GM19397 (cell line): ENCODE data around the gene CCDC9B.
A peak's percentile ranks its signal among the peaks of the same experiment; 100 is the strongest.

Experiments
- ATAC-seq: cut with Tn5 transposase; IDR thresholded peaks from one replicate; pipeline ENCODE4 v1.9.1; 2021; ENCODE audit warnings: mild to moderate bottlenecking, moderate library complexity; ENCODE audit not compliant: unreplicated experiment

Gene CCDC9B

DNA sequence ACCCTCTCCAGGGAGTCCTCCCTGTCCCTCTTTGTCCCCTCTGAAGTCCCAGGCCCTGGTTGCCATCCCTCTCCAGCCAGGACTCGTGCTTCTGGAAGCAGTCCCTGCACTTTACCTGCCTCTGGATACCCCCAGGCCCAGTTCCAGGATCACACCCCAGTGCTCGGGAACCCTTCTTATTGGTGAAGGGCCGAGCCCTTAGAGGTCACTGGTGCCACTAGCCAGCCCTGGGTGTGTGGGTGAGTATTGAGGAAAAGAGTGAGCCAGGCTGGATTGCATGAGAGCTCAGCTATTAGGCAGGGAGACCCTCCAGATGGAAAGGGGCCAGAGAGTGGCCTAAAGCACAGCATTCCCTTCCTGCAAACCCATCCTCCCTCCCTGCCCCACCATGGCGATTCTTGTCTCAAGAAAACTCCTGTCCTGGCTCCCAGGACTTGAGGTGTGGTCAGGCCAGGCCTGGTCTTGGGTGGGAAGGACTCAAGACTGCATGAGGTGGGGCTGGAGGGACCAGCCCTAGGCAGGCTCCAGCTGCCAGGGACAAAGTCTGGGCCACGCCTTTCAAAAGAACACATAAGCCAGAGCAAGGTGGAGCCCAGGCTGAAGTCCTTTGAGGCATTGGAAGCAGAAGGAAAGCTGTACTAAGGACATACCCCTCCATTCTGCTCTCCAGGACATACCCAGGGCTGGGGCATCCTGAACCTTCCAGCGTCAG is 5.3 kb upstream of the CCDC9B start:
- ATAC-seq, result no peak

GRCh38 chr15:40345225-40345866 is 4.6 kb upstream of the CCDC9B start:
- ATAC-seq, result no peak

- ATAC-seq, result no peak
Measured at GRCh38 chr15:40344631-40345120, 3.9 kb upstream of the CCDC9B start.

DNA sequence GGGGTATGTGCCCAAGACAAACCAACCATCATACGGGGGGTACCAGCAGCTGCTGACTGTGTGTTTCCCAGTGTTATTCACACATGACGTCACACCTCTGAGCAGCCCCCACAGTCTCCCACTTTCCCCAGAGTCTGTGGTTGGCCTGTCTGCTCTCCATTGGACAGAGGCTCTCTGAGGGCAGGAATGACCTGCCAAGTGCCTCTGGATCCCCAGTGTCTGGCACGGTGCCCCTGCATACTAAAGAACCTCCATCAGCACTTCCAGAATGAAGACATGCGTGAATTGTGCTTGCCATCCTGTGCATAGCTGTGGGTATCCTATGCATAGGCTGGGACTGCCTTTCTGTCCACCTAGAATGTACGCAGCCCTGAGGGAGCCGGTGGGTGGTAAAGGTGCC is 3.5 kb upstream of the CCDC9B start:
- no peak for ATAC-seq

DNA sequence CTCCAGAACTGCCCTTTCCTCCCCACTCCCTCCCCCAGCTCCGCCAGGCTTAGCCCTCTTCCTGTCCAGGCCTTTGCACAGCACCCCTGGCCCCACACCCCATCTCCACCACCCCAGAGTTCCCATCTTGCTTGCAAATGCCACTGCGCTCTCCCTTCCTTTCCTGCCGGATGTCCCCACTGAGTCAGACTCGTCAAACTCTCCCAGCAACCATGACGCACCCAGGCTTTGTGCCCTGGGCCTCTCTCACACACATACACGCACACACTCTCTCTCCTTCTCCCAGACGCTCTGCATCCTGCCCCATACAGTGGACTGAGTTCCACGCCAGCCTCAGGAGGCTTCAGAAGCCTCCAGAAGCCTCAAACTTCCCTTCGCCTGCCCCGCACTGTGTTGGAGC is 2.8 kb upstream of the CCDC9B start:
- no peak for ATAC-seq

DNA sequence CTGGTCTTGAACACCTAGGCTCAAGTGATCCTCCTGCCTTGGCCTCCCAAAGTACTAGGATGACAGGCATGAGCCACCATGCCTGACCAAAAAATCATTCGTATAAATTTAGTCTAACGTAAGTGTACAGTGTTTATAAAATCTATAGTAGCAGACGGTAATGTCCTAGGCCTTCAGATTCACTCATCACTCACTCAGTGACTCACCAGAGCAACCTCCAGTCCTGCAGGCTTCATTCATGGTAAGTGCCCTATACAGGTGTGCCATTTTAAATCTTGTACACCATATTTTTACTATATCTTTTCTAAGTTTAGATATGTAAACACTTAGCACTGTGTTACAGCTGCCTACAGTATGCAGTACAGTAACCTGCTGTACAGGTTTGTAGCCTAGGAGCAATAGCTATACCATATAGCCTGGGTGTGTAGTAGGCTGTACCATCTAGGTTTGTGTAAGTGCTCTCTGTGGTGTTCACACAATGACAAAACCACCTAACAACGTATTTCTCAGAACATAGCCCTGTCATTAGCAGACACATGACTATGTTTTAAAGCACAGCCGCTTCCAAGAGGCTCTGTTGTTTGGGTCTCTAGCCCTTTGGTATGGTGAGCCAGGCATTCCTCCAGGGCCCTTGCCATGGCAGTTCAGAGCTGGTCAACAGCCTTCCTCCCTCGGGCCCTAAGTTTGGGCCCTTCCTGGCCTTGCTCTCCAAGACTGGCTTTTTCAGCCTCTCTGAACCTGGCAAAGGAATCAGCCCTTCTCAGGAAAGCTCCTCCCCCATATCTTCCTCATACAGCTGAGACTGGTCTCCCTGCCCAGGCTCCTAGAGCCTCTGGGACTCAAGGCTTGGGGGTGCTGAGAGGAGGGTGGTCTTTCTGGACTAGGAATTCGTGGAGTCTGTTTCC is 1.9 kb upstream of the CCDC9B start:
- ATAC-seq, result no peak

DNA sequence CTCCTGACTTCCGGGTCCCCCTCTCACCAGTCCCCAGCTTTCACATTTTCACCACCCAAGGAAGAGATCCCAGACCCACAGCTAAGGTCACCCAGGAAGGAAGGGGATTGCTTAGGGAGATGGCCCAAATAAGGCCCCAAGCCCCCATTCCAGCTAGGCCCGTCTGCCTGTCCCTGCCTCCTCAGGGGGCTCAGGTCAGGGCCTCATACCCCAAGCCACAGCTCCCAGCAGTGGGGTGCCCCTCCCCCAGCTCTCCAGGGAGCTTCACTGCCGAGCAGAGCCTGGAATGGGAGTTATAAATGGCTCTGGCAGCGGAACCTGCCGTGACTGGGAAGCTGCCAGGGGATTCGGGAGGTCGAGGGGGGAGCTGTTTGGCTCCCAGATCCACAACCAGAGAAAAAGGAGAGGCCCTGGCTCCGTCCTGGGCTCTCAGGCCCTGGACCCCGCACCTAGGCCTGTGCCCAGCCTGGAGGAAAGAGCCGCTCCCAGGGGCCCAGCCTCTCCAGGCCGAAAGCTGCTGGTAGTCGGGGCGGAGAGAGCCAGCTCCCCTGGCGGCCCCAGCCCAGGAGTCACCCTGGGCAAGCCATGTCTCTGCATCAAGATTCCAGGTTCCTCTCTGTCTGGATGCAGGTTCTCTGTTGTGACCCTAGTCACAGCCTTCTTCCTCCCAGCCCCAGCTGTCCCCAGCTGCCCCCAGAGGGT is 550 bp downstream of the CCDC9B start:
- no peak for ATAC-seq

DNA sequence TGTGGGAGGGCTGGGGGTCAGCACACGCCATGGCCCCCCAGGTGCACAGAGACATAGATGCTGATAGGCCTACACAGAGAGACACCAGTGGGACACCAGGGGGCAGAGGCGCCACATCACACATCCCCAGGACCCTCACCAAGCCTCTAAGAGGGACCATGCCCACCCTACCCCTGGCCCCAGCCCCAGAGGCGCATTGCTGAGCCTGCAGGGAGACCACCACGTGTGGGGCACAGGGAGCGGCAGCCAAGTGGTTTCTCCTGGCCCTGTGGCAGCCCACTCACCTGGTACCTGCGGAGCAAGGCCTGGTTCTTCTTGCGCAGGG is 1.2 kb downstream of the CCDC9B start:
- no peak for ATAC-seq

GRCh38 chr15:40338921-40339620 is 1.7 kb downstream of the CCDC9B start:
- ATAC-seq, result no peak

DNA sequence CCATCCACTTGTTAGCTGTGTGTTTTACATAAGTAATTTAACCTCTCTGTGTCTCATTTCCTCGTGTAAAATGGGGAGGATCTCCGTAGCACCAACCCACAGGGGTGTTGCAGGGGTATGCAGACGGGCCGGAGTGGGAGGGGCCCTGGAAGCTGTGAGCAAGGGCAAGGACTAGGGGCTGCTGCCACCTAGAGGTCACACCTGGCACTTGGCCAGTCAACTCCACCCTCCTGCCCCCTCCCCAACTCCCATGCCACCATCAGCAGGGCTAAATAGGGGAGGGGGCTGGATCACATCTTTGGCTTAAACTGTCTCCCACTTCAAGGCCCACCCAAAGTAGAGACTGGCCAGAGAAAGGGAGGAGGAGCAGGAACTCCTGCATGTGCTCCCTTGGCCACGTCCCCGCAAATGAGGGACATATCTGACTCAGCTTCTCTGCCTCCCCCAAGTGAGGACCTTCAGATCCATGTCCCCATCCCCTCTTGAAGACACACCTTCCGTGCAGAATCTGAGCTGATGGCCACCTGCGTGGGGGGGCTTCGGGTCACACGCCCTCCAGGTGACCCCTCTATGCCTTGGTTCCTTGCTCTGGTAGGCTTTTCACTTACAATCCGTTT is 2.6 kb downstream of the CCDC9B start:
- peak; percentile 58 for ATAC-seq

DNA sequence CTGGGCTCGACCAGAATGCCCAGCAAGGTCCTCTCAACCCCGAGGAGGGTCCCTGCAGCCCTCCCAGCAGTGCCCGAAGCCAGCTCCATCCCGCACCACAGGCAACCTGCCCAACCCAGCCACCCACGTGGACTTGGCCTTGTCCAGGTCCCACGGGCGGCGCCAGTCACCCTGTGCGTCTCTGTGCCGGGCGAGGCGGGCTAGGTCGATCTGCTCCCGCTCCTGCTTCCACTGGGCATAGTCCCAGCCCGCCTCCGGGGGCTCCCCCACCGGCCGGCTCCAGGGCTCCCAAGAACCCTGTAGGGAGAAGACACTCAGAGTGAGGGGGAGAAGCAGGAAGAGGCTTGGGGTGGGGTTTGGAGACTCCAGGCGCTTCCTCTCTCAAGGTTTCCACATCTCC is 3.1 kb downstream of the CCDC9B start:
- ATAC-seq, result no peak

- no peak for ATAC-seq
Measured at GRCh38 chr15:40336744-40337122, 4.0 kb downstream of the CCDC9B start.

DNA sequence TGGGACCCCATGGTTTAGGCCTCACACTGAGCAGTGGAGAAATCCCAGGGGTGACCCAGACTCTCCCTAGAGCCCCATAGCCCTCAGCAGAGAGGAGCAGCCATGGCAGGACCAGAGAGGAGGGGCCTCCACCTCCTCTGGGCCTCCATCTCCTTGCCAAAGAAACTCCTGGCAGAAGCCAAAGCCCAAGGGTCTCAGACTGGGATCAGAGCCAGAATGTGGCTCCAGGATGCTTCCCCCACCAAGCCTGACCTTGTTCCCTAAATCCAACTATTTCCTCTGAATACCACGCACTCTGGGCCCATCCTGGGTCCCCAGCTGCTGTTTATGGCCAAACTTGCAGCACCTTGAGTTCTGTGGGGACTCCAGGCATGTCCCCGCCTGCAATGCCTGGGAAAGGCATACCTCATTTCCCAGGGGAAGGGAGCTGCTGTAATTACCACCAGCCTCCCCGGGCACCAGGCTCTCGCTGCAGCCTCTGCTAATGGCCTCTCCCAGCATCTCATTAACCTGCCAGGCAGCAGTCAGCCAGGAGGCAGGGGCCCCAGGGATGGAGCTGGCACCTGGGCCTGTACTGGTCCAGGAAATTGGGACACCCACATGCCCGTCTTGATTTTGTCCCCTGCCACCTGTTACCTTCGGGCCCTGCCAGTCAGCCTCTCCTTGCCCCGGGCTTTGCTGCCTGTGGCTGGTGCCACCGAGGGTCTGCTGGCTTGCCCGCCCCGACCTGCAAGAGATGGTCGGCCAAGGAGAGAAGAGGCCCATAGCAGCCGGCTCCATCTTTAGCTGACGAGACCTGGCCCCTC is 4.6 kb downstream of the CCDC9B start:
- ATAC-seq, result no peak

GRCh38 chr15:40334941-40335795 is 5.6 kb downstream of the CCDC9B start:
- no peak for ATAC-seq

GRCh38 chr15:40334541-40334940 is 6.2 kb downstream of the CCDC9B start:
- ATAC-seq, result no peak

DNA sequence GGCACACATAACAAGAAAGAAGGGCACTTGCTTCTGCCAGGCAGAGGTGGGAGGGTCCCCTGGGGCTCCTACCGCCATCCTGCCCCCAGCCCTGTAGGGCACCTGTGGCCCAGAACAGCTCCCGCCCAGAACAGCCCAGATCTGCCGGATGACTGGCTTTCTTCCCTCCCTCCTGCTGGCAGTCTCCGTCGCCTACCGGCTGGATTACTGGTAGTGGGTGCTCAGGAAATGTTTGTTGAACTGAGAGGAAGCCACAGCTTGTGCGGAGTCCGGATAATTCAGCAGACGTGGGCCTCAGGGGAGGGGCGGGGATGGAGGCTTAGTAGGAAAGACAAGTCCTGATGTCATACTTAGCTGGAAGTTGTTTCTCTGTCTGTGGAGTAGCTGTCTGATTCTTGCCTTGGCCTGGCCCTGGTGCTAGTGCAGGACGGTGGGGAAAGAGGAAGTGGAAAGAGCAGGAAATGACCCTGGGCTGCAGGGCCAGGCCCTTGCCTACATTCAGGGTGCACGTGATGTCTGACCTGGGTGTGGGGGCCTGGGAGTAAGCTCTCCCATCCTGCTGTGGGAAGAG is 6.7 kb downstream of the CCDC9B start:
- no peak for ATAC-seq

- no peak for ATAC-seq
Measured at GRCh38 chr15:40332113-40332781, 8.5 kb downstream of the CCDC9B start.
